ENCODE results near the gene ITPRIPL1.

DNA sequence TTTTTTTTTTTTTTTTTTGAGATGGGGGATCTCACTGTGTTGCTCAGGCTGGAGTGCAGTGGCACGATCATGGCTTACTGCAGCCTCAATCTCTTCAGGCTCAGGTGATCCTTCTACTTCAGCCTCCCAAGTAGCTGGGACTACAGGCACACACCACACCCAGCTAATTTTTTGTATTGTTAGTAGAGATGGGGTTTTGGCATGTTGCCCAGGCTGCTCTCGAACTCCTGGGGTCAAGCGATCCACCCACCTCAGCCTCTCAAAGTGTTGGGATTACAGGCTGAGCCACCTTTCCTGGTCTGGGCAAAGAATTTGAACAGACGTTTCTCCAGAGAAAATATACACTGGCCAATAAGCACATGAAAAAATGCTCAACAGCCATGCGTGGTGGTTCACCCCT is 16.9 kb upstream of the ITPRIPL1 start:
- TF ChIP-seq, protein P1, sequence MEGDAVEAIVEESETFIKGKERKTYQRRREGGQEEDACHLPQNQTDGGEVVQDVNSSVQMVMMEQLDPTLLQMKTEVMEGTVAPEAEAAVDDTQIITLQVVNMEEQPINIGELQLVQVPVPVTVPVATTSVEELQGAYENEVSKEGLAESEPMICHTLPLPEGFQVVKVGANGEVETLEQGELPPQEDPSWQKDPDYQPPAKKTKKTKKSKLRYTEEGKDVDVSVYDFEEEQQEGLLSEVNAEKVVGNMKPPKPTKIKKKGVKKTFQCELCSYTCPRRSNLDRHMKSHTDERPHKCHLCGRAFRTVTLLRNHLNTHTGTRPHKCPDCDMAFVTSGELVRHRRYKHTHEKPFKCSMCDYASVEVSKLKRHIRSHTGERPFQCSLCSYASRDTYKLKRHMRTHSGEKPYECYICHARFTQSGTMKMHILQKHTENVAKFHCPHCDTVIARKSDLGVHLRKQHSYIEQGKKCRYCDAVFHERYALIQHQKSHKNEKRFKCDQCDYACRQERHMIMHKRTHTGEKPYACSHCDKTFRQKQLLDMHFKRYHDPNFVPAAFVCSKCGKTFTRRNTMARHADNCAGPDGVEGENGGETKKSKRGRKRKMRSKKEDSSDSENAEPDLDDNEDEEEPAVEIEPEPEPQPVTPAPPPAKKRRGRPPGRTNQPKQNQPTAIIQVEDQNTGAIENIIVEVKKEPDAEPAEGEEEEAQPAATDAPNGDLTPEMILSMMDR (IDR thresholded peaks at IDR 0.05 in 4 of 5, conservative IDR thresholded peaks at IDR 0.05 in 1 of 5): no peak
- TF ChIP-seq POLR2A (IDR thresholded peaks at IDR 0.05): no peak

All from gastrocnemius medialis (tissue), 4 donors.